Natural killer cell (primary cell): ENCODE results near the gene ZNF10. TPM values are rescaled to one million over a fixed set of nuclear protein-coding genes. Genes with fewer than 3 reads are reported as not detected.
A peak's percentile ranks its signal among the peaks of the same experiment; 100 is the strongest.

Source experiments
- ATAC-seq, 3 donors: fragments of 150-1000 bp in 2 of 3; fragments of 200-7000 bp in 1 of 3; cut with Tn5 transposase; 1 replicate in 1 of 3; 2 replicates in 2 of 3; pipeline ENCODE4 v1.10.0; 2021; ENCODE audit warnings: mild to moderate bottlenecking in 2 of 3, moderate library complexity in 2 of 3
- DNase-seq, 2 donors: peaks; one replicate each; pipeline versions ENCODE4 v3.0.0 to v3.0.0-alpha.2; 2013 to 2021; ENCODE audit warnings: mixed read lengths in 1 of 2
- H3K27ac ChIP-seq: one replicate; pipeline ENCODE4 v1.5.1; 2013; ENCODE audit warnings: mild to moderate bottlenecking, low read length
- H3K27me3 ChIP-seq: one replicate; pipeline ENCODE4 v1.6.1; 2013; ENCODE audit warnings: low read length; ENCODE audit not compliant: control insufficient read depth, insufficient read depth
- H3K36me3 ChIP-seq: one replicate; pipeline ENCODE4 v1.6.1; 2013; ENCODE audit warnings: low read length; ENCODE audit not compliant: control insufficient read depth, insufficient read depth
- H3K4me1 ChIP-seq: one replicate; pipeline ENCODE4 v1.6.1; 2013; ENCODE audit warnings: low read length; ENCODE audit not compliant: control insufficient read depth, insufficient read depth
- H3K4me3 ChIP-seq: one replicate; pipeline ENCODE4 v1.5.1; 2013; ENCODE audit warnings: low read length
- H3K9me3 ChIP-seq: one replicate; pipeline ENCODE4 v1.6.1; 2013; ENCODE audit warnings: low read length; ENCODE audit not compliant: control insufficient read depth, insufficient read depth
- H3K27ac Mint-ChIP-seq, 2 donors: one replicate each; pipeline ENCODE4 v1.8.0; 2022; ENCODE audit warnings: mild to moderate bottlenecking in 2 of 2, mixed read lengths in 2 of 2, moderate library complexity in 1 of 2
- H3K27me3 Mint-ChIP-seq, 2 donors: one replicate each; pipeline ENCODE4 v1.8.0; 2022; ENCODE audit warnings: low read depth in 2 of 2, mixed read lengths in 2 of 2
- H3K36me3 Mint-ChIP-seq: one replicate; pipeline ENCODE4 v1.8.0; 2022; ENCODE audit warnings: mixed read lengths
- H3K4me1 Mint-ChIP-seq, 2 donors: one replicate each; pipeline ENCODE4 v1.8.0; 2022; ENCODE audit warnings: mixed read lengths in 2 of 2
- H3K4me3 Mint-ChIP-seq: one replicate; pipeline ENCODE4 v1.8.0; 2022; ENCODE audit warnings: mild to moderate bottlenecking, moderate library complexity, mixed read lengths
- H3K9me3 Mint-ChIP-seq, 2 donors: one replicate each; pipeline ENCODE4 v1.8.0; 2022; ENCODE audit warnings: mixed read lengths in 2 of 2
- CTCF ChIP-seq: fragments of 200-600 bp; IDR thresholded peaks from one replicate; pipeline ENCODE4 v1.8.0; 2022; ENCODE audit warnings: antibody characterized with exemption
- WGBS: methylation state at CpG from one replicate; pipeline ENCODE4 v1.1.7; 2013; ENCODE audit warnings: missing lambda C conversion rate; ENCODE audit not compliant: insufficient coverage; 5-methylcytosine and 5-hydroxymethylcytosine counted together
- intact Hi-C: fragments of 100-400 bp; cut with micrococcal nuclease; formaldehyde crosslinking; loops from one replicate; pipeline ENCODE4 v1.14.2; 2022
- total RNA-seq, 4 donors: library from RNA; stranded (reverse); fragments of 120-200 nt in 1 of 4; gene quantifications; one replicate each; pipeline versions ENCODE4 v1.2.3 to v1.2.4, GENCODE V29; 2013 to 2022

Gene ZNF10
- total RNA-seq, 3 donors from 2014 or later (not counting 1 experiment from before 2014, with no cell fraction given) = 12.9 to 27.9 (median 26.0) TPM

- Mint-ChIP-seq H3K27me3 (no peaks in the 10 kb centered on the region), H3K9me3 (peaks cover 11 to 20% of the 10 kb centered on the region in 2 donors)
- no peak for DNase-seq
Observed at GRCh38 chr12:133201888-133202287, 71.5 kb downstream of the ZNF10 start.

GRCh38 chr12:133202493-133203343 lies 72.3 kb downstream of the ZNF10 start:
- ATAC-seq (no peak), DNase-seq (no peak)
- TF ChIP-seq CTCF = no peak
- H3K27ac Mint-ChIP-seq = peak overlapping the region in 1 of 2 donors; percentile 79
- 100% methylated on average over 1 of the region's 2 CpGs for WGBS
- Histone ChIP-seq H3K4me3 (no peak overlapping the region), H3K4me1 (no peaks in the 10 kb centered on the region), H3K36me3 (peaks cover 27% of the 10 kb centered on the region), H3K27me3 (no peaks in the 10 kb centered on the region), H3K27ac (no peak overlapping the region), H3K9me3 (peaks cover 38% of the 10 kb centered on the region)
- peaks cover 70% of the 10 kb centered on the region for H3K36me3 Mint-ChIP-seq
- peak overlapping the region; percentile 31 for H3K4me3 Mint-ChIP-seq
- intact Hi-C loops = no loop called here
- H3K27me3 Mint-ChIP-seq = no peaks in the 10 kb centered on the region
- no peaks in the 10 kb centered on the region for H3K4me1 Mint-ChIP-seq
- peaks cover 11 to 20% of the 10 kb centered on the region in 2 donors for H3K9me3 Mint-ChIP-seq

More at GRCh38 chr12:133201888-133202287, 71.5 kb downstream of the ZNF10 start:
- Histone ChIP-seq H3K9me3 (peaks cover 32% of the 10 kb centered on the region), H3K36me3 (peaks cover 27% of the 10 kb centered on the region), H3K4me3 (no peak overlapping the region), H3K4me1 (no peaks in the 10 kb centered on the region), H3K27me3 (no peaks in the 10 kb centered on the region), H3K27ac (no peak overlapping the region)
- intact Hi-C loops = no loop called here
- Mint-ChIP-seq H3K4me3 (no peak overlapping the region), H3K4me1 (no peaks in the 10 kb centered on the region), H3K36me3 (peaks cover 66% of the 10 kb centered on the region), H3K27ac (no peak overlapping the region)
- ATAC-seq = no peak
- no CpG with 5 or more reads among the region's 2 CpGs for WGBS
- TF ChIP-seq CTCF = no peak

- H3K4me1 Mint-ChIP-seq = no peaks in the 10 kb centered on the region
- peaks cover 13 to 22% of the 10 kb centered on the region in 2 donors for H3K9me3 Mint-ChIP-seq
- ATAC-seq (no peak), DNase-seq (peak in 1 of 2 donors; percentile 12)
- peak overlapping the region in 1 of 2 donors; percentile 79 for H3K27ac Mint-ChIP-seq
- intact Hi-C loops = no loop called here
- H3K27me3 Mint-ChIP-seq = no peaks in the 10 kb centered on the region
- no peak for TF ChIP-seq CTCF
- H3K36me3 Mint-ChIP-seq = peaks cover 70% of the 10 kb centered on the region
- peak overlapping the region; percentile 31 for H3K4me3 Mint-ChIP-seq
- 100% methylated on average over 5 of the region's 7 CpGs for WGBS
- H3K9me3 ChIP-seq = peaks cover 47% of the 10 kb centered on the region
- no peak overlapping the region for H3K4me3 ChIP-seq
- peaks cover 27% of the 10 kb centered on the region for H3K36me3 ChIP-seq
- H3K27ac ChIP-seq = no peak overlapping the region
- no peaks in the 10 kb centered on the region for H3K27me3 ChIP-seq
- no peaks in the 10 kb centered on the region for H3K4me1 ChIP-seq
Observed at GRCh38 chr12:133203344-133204263, 73.2 kb downstream of the ZNF10 start.
